HG02678 (cell line): ENCODE results near the gene MMP25.
"Not testable (repeated sequence)": the region's sequence is repeated elsewhere in the genome, so short reads cannot be mapped to it uniquely, and the experiment has no call there.

ENCODE experiments used
- ATAC-seq: cut with Tn5 transposase; IDR thresholded peaks from one replicate; pipeline ENCODE4 v1.9.1; 2021; ENCODE audit warnings: mild to moderate bottlenecking, moderate library complexity; ENCODE audit not compliant: unreplicated experiment

The MMP25 gene

DNA sequence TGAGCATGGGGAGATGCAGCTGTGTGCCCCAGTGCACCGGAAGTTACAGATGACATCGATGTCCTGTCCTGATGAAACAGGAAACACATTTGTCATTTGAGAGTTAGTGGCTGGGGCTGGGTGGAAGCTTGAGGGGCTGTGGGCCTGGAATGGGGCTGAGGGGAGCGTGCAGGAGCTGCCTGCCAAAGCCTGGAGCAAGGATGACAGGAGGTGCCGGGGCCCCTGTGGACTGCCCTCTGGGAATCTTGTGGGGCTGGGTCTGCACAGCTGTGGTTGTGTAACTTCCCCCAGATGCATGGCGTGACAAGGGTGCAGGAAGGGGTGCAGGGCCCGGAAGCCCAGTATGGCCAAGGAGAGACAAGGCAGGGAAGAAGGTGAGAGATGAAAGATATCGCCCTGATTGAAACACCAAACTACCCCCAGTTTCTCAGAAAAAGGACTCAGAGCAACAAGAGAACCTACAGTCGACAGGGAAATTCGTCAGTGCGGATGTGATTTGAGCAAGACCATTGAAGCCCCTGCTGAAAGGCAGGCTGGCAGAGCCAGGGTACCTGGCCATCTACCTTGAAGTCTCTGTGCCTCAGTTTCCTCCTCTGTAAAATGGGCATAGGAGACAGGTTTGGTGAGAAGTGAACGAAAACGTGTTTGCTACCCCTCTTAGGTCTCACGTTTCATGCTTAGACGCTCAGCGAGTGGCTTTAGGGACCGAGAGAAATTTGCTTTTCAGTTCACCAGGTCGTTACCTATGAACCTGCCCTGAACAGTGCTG lies 8.8 kb downstream of the MMP25 start:
- ATAC-seq, result no peak

DNA sequence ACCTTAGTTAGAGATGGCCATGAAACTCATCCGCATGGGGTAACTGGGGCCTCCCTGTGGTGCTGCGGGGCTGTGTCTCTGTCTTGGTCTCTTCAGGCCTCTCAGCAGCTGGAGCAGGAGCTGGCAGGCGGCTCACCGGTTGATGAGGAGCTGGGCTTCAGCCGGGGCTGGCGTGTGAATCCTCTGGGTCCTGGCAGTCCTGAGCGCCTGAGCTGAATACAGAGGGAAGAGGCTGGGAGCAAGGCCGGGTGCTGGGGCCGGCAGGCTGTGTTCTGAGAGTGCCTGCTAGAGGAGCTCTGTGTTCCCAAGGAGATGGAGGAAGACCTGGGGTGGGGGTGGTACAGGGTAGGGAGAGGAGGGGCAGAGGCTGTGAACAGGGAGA lies 9.4 kb downstream of the MMP25 start:
- not testable (repeated sequence) for ATAC-seq

DNA sequence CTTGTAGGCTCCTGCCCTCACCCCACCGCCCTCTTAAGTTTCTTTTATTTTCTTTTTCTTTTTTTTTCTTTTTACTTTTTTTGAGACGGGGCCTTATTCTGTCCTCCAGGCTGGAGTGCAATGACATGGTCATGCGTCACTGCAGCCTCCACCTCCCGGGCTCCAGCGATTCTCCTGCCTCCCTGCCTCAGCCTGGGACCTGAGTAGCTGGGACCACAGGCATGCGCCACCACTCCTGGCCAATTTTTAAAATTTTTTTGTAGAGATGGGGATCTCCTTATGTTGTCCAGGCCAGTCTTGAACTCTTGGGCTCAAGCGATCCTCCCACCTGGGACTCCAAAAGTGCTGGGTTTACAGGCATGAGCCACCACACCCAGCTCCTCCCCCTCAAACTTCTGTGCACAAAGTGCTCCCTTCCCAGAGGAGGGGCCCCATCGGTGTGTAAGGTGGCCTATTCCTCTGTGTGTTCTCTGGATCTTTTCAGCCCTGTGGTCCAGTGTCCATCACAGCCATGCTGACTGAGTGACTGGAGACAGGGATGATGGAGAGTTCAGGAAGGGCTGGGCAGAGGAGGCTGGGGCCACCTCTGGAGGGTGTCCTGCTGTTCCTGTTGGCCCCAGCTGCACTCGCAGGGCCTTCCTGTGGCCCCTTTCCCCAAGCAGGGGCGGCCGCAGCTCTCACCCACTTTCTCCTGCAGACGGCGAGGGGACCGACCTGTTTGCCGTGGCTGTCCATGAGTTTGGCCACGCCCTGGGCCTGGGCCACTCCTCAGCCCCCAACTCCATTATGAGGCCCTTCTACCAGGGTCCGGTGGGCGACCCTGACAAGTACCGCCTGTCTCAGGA lies 10.2 kb downstream of the MMP25 start:
- no peak for ATAC-seq

DNA sequence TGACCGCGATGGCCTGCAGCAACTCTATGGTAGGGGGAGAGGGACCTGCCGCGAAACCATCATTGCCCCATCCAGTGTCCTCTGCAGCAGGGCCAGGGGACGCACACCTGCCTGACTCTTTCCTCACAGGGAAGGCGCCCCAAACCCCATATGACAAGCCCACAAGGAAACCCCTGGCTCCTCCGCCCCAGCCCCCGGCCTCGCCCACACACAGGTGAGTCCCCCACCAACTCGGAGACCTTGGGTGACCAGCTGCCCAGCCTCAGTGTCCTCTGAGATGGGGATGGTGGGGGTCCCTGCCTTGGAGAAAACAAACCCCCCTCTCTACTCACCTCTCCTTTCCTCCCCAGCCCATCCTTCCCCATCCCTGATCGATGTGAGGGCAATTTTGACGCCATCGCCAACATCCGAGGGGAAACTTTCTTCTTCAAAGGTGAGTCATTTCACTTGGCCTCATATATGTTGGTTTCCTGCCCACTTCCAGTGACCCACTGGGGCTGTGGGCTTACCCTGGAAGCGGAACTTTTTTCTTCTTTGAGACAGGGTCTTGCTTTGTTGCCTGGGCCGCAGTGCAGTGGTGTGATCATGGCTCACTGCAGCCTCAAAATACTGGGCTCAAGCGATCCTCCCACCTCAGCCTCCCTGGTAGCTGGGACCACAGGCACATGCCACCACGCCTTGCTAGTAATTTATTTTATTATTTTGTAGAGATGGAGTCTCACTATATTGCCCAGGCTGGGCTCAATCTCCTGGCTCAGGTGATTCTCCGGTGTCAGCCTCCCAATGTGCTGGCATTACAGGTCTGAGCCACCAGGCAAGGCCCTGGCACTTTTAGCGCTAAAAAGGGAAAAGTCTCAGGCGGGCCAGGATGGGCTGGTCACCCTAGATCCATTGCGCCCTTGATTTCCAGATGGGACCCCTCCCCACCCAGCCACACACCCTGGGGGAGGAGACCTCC lies 11.1 kb downstream of the MMP25 start:
- no peak for ATAC-seq

DNA sequence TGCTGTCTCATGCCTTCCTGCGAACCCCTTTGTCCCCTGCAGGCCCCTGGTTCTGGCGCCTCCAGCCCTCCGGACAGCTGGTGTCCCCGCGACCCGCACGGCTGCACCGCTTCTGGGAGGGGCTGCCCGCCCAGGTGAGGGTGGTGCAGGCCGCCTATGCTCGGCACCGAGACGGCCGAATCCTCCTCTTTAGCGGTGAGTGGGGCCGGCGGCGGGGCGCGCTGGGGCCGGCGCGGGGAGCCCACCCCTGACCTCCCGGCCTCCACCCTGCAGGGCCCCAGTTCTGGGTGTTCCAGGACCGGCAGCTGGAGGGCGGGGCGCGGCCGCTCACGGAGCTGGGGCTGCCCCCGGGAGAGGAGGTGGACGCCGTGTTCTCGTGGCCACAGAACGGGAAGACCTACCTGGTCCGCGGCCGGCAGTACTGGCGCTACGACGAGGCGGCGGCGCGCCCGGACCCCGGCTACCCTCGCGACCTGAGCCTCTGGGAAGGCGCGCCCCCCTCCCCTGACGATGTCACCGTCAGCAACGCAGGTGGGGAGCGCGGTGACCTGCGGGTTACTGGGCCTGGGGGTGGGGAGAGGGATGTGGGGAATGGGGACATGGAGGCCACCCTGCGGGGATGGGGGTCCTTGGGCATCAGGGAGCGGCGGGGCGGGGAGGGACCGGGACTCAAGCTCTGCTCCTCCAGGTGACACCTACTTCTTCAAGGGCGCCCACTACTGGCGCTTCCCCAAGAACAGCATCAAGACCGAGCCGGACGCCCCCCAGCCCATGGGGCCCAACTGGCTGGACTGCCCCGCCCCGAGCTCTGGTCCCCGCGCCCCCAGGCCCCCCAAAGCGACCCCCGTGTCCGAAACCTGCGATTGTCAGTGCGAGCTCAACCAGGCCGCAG lies 12.0 kb downstream of the MMP25 start:
- ATAC-seq, result peak; percentile 17

DNA sequence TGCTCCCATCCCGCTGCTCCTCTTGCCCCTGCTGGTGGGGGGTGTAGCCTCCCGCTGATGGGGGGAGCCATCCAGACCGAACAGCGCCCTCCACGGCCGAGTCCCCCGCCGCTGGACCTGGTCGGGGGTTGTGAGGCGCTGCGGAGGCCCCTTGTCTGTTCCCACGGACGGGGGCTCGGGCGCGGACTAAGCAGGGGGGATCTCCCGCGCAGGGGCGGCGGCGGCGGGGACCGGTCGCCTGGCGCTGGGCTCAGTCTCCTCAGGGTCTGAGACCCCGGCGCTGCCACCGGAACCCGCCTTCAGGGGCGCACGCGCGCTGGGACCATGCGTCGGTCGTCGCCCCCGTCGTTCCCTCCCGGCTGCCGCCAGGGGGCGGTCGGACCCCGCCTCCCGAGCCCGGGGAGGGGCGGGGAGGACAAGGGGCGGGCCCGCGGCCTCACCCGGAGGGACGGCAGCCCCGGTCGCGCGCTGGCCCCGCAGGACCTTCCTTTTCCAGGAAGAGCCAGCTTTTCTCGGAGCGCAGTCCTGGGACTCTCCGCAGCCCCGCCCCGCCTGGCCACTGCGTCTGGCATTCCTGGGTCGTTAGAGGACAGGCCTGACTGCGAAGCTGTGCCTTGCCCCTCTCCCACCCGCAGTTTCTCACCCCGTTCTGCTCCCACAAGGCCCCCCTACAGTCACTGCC lies 12.8 kb downstream of the MMP25 start:
- peak; percentile 86 for ATAC-seq

DNA sequence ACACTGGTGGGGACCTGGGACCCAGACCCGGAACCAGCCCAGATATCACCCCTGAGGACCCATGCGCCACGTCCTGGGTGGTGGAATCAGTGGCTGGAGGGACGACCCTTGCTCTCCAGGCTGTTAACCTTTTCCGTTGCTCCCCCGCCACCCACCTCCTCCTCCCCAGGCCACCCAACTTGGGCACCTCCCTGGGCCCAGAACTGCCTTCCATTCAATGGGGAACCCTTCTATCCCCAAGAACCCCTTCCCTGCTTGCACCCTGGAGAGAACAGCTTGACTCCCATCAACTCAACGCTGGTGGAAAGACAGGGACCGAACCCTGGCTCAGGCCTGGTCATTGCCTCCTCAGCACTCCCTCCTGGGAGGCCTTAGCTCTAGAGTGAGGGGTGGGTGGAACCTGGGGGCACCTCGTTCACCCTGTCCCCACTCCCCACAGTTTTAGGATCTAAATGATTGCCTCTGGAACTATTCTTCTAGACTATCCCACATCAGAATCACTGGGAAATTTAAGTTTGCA lies 13.4 kb downstream of the MMP25 start:
- no peak for ATAC-seq

DNA sequence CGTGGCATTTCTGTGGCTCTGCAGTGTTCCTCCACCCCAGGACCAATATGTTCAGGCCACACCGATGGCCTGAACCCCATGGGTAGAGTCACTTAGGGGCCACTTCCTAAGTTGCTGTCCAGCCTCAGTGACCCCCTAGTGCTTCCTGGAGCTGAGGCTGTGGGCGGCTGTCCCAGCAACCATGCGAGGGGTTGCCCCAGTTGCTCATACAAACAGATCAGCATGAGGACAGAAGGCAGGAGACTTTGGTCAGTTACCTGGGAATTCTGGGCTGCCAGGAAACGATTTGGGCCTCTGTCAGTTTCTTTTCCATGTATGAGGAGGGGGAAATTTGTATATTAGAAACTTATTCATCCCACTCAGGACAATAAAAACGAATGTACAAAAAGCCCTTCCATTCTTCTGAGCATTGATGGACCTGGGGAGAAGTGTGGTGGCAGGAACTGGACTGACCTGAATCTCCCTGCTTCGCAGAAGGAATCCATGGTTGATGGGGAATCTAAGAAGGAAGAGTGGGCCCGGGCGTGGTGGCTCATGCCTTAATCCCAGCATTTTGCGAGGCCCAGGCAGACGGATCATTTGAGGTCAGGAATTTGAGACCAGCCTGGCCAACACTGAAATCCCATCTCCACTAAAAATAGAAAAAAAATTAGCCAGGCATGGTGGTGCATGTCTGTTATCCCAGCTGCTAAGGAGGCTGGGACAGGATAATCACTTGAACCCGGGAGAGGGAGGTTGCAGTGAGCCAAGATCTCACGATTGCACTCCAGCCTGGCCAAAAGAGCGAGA lies 14.2 kb downstream of the MMP25 start:
- no peak for ATAC-seq

DNA sequence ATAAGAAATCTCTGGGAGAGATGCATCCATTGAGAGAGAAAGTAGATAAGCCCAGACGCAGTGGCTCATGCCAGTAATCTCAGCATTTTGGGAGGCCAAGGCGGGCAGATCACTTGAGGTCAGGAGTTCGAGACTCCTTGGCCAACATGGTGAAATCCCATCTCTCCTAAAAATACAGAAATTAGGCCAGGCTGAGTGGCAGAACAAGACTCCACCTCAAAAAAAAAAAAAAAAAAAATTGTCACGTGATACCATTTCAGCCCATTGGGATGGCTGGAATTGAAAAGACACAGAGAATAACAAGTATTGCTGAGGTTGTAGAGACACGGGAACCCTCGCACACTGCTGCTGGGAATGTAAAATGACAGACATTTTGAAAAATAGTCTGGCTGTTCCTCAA lies 16.2 kb downstream of the MMP25 start:
- no peak for ATAC-seq

DNA sequence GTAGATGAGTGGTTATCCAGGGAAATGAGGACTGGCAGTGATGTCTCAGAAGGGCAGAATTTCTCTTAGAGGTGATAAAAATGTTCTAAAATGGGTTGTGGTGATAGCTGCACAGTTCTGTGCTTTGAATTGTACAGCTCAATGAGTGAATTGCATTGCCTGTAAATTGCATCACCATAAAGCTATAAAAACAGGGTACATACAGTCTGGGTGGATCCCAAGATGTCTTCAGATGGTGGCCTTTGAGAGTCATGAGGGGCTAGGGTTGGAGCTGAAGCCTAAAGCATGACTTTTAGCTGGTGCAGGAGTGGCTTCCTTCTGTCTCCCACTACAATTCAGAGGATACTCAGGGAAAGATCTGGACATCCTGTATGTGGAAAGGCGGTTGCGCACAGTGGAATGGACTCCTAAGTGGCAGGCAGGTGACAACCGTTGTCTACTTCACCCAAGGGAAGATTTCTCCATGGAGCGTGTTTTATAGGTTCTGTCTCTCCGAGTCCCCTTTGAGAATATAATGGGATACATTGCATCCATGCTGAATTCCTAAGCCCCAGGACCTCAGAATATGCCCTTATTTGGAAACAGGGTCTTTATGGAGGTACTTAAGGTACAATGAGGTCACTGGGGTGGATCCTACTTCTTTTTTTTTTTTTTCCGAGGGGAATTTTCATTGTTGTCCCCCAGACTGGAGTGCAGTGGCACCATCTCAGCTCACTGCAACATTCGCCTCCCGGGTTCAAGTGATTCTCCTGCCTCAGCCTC lies 17.4 kb downstream of the MMP25 start:
- no peak for ATAC-seq

DNA sequence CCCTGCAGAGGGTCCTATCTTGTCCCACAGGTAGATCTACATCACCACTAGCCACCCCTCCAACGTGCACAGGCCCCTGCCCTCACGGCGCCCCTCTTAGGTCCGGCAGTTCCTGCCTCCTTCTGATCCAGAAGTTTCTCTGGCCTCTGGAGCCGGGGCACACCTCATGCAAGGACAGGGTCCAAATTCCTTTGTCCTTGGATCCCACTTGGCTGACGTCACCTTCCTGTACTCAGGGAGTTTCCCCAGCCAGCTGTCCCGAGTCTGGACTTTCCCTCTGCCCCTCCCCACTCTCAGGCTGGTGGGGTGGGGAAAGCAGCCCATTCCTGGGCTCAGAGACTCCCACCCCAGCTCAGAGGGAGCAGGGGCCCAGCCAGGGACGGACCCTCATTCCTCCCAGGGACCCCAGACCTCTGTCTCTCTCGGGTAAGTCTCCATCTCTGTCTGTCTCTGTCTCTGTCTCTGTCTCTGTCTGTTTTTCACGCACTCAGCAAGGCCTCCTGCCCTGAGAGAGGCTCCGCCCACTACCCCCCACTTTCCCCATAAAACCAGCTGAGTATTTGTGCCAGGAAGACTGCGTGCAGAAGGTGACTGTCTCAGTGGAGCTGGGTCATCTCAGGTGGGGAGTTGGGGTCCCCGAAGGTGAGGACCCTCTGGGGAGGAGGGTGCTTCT lies 18.8 kb downstream of the MMP25 start, which contains the start of gene IL32:
Gene IL32, plus strand, starts transcription at position 572 of the 673 bp plus-strand sequence. CDS start 172 bp downstream, outside the sequence.
- ATAC-seq, result no peak

DNA sequence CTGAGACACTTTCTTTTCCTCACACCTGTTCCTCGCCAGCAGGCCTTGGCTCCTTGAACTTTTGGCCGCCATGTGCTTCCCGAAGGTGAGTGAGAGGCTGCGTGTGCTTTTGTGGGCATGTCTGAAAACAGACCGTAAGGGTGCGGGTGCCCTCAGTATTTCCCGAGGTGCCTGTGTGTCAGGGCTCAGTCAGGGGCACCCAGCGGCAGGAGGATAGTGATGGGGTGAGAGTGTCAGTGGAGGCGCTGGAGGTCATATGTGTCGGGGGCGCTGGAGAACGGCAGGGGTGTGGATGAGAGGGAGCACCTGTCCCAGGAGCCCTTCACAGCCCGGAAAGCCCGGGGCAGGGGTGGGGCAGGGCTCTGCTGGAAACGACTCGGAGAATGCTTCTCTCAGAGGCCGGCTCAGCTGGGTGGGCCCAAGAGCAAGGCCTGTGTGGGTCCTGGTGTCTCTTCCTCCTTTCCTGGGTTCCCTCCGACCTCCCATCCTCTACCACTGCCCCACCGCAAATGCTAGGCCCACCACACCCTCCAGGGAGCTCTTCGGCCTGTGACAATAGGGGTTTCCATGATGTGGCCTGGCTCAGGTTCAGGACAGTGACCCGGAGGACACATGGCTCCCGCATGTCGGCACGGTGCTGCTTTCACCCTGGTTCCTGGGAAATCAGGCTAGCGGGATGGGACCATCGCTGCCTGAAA lies 19.5 kb downstream of the MMP25 start:
- ATAC-seq, result no peak

DNA sequence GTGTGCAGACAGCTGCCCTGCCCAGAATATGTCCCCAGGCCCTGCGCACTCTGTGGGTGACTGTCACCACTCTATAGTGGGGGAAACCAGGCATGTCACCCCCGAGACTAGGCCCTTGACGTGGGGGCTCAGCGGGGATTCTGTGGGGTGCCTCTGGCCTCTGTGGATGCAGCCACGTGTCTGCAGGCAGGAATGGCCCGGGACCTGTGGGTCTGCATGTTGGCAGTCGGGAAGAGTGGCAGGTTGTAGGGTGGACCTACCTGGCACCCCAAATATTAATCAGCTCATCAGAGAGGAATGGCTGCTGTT lies 20.0 kb downstream of the MMP25 start:
- no peak for ATAC-seq

DNA sequence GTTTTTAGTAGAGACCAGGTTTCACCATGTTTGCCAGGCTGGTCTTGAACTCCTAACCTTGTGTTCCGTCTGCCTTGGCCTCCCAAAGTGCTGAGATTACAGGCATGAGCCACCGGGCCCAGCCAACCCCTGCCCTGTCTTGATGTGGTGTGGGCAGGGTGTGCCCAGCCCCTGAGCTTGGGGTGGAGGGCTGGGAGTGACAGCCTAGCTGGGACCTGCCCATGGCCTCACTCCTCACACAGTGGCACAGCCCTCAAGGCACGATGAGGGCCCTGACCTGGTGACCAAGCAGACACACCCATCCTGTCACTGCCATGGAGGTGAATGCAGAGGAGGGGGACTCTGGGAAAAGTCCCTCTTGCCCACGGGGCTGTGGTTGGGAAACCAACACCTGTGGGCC lies 22.1 kb downstream of the MMP25 start:
- no peak for ATAC-seq

DNA sequence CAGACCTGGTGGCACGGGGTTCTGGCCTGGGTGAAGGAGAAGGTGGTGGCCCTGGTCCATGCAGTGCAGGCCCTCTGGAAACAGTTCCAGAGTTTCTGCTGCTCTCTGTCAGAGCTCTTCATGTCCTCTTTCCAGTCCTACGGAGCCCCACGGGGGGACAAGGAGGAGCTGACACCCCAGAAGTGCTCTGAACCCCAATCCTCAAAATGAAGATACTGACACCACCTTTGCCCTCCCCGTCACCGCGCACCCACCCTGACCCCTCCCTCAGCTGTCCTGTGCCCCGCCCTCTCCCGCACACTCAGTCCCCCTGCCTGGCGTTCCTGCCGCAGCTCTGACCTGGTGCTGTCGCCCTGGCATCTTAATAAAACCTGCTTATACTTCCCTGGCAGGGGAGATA lies 22.8 kb downstream of the MMP25 start:
- ATAC-seq, result not testable (repeated sequence)

DNA sequence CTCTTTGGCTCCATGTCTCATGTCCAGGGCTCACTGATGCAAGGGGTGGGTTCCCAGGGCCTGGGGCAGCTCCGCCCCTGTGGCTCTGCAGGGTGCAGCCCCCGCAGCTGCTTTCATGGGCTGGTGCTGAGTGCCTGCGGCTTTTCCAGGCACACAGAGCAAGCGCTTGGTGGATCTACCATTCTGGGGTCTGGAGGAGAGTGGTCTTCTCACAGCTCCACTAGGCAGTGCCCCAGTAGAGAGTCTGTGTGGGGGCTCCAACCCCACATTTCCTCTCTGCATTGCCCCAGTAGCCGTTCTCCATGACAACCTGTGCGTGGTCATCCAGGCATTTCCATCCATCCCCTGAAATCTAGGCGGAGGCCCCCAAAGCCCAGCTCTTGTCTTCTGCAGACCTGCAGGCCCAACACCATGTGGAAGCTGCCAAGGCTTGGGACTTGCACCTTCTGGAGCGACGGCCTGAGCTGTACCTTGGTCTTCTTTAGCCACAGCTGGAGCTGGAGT lies 24.3 kb downstream of the MMP25 start:
- no peak for ATAC-seq
